Uterine smooth muscle cell (primary cell): ENCODE results near the gene CDH4. TPM values are rescaled to one million over a fixed set of nuclear protein-coding genes. Genes with fewer than 3 reads are reported as not detected.

Source experiments
- total RNA-seq: library from RNA; depleted of rRNA; stranded (reverse); fragments of >200 nt; gene quantifications from 2 replicates; pipeline ENCODE4 v1.2.3, GENCODE V29; 2014

The CDH4 gene
- total RNA-seq: 5.1 and 8.5 TPM in 2 replicates

GRCh38 chr20:61251529-61252393 lies at the start of gene CDH4:
CDH4 (plus strand) TSS chr20:61252261.

